DMS153 treated with DMSO at 0.1 percent for 48 hours (cell line): ENCODE data around the gene MCM5.
"Not testable (repeated sequence)": the region's sequence is repeated elsewhere in the genome, so short reads cannot be mapped to it uniquely, and the experiment has no call there.

Experiments used
- DNase-seq: peaks from one replicate; lab custom pipeline; 2025; ENCODE audit not compliant: unreplicated experiment; lab: John Stamatoyannopoulos, UW

MCM5 gene

GRCh38 chr22:35450824-35451569 is 51.1 kb downstream of the MCM5 start:
- DNase-seq: no peak

GRCh38 chr22:35451592-35451991 is 51.7 kb downstream of the MCM5 start:
- no peak for DNase-seq

- DNase-seq: peak; percentile 54
Measured at GRCh38 chr22:35452351-35452781, 52.4 kb downstream of the MCM5 start.

GRCh38 chr22:35452810-35453743 is 53.1 kb downstream of the MCM5 start:
- DNase-seq: no peak

DNA sequence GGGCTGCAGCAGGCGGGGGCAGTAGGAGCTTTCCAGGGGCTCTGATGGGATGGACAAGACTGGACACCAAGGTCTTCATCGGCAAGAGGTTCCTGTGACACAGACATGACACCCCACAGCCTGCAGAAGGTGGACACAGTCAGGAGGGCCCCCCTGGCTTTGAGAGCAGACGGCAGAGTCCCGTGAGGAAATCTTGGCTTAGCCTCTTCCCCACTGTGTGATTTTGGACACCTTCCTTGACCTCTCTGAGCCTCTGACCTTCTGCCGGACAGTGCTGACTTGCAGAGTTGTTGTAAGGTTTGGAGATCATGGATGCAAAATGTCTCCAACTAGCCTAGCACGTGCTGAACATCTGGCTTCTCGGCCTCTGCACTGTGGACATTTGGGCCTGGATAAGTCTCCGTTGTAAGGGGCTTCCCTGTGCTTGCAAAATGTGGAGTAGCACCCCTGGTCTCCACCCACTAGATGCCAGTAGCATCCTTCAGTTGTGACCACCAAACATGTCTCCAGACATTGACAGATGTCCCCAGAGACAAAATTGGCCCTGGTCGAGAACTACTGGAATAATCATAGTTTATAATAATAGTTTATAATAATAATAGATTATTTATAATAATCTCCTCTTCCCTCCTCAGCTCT is 54.6 kb downstream of the MCM5 start:
- DNase-seq: no peak

DNA sequence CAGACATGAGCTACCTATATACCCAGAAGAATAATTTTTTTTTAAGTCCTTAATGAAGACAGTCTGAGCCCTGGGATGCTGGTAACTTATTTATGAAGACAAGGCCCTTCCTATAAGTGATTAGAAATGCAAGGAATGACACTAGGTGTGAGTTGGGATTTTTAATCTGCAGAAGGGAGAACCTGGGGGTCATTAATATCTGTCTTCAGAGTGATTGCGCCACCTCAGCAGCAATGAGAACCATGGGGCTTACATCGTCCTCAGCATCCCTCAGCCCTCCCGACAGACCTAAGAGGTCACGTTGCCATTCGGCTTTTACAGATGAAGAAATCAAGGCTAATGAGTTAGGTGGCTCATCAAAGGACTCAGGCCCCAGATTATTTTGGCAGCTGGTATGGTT is 55.6 kb downstream of the MCM5 start:
- DNase-seq: no peak

DNA sequence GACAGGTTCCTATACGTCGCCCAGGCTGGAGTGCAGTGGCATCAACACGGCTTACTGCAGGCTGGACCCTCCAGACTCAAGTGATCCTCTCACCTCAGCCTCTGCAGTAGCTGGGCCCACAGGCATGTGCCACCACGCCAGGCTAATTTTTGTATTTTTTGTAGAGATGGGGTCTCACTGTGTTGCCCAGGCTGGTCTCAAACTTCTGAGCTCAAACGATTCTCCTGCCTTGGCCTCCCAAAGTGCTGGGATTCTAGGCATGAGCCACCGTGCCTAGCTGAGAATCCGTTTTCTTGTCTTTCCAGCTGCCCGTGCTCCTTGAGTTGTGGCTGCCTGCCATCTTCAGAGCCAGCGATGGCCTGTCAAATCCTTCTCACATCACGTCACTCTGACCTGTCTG is 56.8 kb downstream of the MCM5 start:
- no peak for DNase-seq

DNA sequence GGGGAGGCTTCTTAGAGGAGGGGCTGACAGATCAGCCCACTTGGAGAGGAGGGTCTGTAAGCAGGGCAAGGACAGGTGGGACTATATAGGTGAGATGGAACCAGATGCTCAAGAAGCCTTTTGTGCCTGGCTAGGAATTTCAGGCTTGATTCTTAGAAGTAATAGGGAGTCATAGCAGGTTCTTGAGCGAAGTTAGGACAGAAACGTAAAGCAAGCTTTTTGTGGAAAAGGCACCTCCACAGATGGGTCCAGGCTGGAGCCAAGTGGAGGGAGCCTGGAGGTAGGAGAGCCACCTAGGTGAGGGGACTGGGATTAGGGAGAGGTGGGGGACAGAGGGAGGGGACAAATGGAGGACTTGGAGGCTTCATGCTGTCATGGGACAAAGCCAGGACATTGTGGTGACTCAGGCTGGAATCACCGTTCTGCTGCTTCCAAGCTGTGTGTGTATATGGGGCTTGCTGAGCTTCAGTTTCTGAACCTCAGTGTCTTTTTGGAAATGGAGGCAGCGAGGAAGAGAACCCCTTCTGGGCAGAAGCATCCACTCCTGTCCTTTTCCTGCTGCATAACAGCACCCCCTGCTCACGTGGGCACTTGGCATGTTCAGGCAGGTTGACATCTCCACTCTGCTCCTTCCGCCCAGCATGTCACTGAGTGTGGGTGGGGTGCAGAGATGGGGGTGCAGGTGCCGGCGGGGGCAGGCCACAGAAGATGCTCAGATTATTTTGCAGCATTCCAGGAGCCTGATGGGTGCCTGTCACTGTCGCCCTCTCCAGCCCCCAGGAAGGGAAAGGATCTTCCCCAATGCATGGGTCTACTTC is 58.0 kb downstream of the MCM5 start:
- peak; percentile 79 for DNase-seq

GRCh38 chr22:35458547-35459422 is 58.8 kb downstream of the MCM5 start:
- peak; percentile 79 for DNase-seq

DNA sequence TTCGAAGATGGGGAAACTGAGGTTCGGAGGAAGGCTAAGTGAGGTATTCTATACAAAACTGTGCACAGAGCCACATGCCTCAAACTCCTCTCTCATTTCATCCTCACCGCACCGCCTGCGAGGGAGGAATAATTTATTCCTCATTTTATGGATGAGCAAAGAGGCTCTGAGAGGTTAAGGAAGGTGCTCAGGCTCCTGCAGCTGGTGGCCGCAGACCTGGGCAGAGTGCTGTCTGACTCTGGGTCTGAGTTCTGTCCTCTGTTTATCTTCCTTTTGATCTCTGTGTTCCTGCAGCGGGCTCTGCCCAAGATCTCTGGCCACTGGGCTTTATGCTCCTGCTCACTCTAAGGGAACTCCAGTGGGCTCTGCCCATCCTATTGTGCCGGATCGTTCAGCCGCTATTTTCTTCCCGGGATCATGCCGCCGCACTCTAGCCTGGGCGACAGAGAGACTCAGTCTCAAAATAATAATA is 59.5 kb downstream of the MCM5 start:
- no peak for DNase-seq

GRCh38 chr22:35459976-35460375 is 60.0 kb downstream of the MCM5 start:
- DNase-seq: not testable (repeated sequence)

DNA sequence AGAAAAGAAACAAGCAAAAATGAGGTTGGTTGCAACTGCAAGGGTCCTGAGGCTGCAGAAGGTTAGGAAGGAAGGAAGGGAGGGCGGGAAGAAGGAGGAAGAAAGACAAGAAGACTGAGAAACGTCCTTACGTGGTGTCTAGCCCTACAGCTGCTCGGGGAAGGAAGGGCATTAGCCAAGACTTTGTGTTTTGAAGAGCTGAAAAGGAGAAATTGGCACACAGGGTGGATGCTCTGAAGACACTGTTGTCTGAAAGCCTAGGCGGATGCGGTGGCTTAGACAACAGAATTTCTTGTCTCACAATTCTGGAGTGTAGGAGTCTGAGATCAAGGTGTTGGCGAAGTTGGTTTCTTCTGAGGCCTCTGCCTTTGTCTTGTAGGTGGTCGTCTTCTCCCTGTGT is 60.7 kb downstream of the MCM5 start:
- no peak for DNase-seq

- no peak for DNase-seq
Measured at GRCh38 chr22:35462498-35463230, 62.7 kb downstream of the MCM5 start.

- DNase-seq: no peak
Measured at GRCh38 chr22:35463231-35463933, 63.4 kb downstream of the MCM5 start.

- no peak for DNase-seq
Measured at GRCh38 chr22:35464399-35464798, 64.5 kb downstream of the MCM5 start.

DNA sequence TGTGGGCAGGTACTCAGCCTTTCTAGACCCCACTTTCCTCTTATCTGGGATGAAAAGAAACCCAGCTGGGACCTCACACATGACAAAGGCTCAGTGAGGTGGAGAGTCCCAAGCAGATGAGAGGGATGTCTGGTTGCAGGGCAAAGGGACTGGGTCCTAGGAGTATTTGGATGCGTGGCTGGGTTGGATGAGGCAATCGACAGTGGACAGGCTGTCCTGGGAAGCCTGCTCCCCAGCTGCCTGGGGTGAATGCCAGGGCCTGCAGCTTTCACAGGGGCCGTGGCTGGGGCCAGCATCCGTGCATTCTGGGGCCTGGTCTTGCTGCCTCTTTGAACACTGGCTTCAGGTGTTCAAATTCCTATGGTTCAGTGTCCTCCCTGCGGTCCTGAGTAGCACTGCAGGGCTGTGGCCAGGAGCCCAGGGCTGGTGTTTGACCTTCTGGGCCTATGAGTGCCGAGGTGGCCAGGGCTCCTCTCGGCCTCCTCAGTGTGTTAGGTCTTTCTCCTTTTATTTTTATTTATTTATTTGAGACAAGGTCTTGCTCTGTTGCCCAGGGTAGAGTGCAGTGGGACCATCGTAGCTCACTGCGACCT is 65.3 kb downstream of the MCM5 start:
- no peak for DNase-seq

- DNase-seq: peak; percentile 37
Measured at GRCh38 chr22:35467681-35468434, 67.9 kb downstream of the MCM5 start.
